ENCODE data around the gene PLPP2.

Gene PLPP2

DNA sequence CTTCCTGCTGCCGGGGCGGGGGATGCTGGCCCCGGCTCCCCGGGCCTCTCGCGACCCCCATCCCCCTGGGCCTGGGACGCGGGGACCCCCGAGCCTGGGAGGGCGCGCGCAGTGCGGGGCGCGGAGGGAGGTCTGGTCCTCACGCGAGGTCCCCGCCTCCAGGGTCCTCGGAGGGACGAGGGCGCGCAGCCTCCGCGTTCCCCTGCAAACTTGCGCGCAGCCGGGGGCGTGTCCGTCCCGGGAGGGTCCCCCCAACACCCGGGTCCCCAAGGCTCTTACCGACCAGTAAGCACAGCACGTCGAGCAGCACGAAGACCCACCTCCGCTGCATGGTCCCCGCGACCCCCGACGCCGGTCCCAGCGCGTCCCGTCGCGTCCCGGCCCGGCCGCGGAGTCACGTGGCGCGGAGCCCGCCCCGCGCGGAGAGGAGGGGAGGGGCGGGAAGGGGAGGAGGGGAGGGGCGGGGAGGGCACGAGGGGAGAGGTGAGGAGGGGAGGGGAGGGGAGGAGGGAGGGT lies at the start of gene PLPP2:
TSS of gene PLPP2 (minus strand) at position 398 of the 516 bp plus-strand sequence. CDS start at position 331, 67 bp downstream.
- DNase-seq: no peak

DNA sequence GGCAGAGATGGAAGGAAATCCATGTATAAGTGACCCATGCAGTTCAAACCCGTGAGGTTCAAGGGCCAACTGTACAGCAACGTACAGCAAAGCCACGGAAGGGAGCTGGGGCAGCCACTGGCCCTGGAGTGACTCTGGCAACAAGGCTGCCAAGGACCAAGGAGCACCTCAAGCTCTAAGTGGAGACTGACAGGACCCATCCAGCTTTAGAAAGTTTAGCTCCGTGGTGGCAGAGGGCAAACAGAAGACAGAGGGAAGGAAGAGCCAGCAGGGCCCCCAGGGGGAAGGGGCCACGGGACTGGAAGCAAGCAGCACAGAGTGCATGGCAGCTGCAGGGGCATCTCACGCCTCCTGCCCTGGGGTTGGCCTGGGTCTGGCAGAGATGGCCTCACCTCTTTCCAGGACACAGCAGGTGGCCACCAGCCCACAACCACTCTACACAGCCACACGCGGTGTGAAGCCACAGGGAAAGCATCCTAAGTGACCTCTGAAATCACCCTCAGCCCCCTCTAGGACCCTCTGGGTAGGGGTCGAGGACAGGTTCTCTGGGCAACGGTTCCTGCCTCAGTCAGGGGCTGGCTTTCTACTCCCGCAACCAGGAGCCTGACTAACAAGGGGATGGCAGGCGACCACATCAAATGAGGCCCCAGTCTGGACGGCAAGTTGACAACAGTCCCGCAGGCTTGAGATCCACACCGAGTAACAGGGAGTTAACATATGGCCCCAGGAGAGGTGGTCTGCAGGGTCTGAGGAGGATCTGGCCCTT lies 49.6 kb upstream of the PLPP2 start:
- no peak for DNase-seq

DNA sequence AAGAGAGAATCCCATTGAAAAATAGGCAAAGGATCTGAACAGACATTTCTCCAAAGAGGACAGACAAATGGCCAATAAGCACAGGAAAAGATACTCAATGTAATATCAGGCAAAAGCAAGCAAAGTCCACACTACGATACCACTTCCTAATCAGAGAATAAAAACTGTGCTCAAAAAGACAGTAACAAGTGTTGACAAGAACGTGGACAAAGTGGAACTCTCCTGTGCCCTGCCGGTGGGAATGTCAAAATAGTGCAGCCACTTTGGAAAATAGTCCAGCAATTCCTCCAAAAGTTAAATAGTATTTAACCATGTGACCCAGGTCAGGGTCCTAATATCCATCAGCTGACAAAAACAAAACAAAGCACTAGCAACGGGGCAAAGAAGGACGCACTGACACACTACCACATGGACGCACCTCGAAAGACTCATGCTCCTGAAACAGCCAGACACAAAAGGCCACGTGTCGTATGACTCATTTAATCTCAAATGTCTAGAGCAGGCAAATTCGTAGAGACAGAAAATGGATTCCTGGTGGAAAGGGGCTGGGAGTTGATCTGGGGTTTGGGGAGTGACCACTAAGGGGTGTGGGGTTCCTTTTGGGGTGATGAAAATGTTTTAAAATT lies 48.2 kb upstream of the PLPP2 start:
- DNase-seq: no peak

DNA sequence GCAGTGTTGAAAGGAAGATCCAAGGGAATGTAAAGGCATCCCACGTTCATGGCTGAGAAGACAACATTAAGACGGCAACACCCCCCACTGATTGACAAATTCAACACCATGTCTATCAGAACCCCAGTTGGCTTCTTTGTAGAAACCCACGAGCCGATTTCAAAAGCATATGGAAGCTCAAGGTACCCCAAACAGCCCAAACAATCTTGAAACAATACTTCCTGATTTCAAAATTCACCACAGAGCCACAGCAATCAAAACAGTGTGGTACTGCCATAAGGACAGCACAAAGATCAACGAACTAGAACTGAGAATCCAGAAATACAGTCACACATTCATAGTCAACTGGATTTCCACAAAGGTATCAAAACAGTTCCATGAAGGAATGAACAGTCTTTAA lies 47.2 kb upstream of the PLPP2 start:
- no peak for DNase-seq

DNA sequence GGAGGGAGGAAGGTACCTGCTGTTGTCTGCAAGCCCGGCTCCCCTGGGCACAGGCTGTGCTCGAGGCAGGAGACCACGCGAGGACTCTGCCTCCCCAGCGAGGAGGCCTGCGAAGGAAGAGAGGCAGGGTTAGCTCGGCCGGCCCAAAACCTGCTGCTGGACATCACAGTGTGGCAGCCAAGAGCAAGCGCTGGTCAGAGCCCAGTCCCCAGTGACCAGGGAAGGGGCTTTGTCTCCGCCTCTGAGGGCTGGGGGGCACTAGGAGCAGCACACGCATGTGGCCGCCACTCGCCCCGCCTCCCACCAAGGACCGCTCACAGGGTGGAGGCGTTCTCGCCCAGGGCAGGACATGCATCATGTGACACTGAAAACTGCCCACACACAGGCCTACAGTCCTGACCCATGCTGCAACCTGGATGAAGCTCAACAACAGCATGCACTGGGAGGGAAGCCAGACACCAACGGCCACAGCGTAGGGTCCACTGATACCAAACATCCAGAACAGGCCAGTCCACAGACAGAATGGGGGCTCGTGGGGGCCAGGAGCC lies 44.9 kb upstream of the PLPP2 start:
- no peak for DNase-seq

DNA sequence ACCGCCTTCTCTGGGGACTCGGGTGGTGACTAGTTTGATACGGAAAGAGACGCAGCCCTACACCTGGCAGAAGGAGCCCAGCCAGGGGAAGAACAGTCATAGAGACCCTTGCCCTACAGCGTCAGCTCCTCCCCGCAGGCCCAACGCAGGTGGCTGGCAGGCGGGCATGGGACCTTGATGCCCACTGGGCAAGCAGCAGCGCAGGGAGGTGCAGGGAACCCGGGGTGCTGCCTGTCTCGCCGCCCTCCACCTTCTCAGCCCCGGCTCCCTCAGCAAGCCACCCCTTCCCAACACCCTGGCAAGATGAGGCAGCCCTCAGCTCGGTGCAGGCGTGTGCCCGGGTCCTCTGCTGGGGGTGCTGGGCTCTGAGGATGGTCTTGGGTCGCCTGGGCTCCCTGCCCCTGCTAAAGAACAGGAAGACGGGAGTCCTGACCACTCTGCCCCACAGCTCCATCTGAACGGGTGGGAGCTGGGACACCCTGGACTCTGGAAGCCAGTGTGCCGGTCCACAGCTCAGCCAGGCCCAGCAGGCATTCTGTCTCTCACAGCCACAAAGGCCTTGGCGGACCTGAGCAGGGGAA lies 44.4 kb upstream of the PLPP2 start:
- no peak for DNase-seq

DNA sequence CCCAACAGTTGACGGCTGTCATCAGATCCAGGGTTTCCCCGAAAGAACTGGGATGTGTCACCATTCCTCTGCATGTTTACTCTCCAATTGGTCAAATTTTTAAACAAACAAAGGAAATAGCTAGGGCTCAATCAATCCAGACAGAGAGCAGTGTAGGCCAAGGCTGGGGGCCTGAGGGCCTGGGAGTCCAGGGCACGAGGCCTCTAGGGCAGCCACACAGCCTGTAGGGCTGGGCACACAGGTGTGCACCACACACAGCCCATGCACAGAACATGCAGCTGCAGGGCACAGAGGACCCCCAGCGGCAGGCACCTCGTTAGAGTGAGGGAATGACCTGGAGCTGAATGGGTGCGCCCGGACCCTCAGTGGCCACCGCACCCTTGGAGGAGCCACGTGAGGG lies 43.9 kb upstream of the PLPP2 start:
- no peak for DNase-seq

DNA sequence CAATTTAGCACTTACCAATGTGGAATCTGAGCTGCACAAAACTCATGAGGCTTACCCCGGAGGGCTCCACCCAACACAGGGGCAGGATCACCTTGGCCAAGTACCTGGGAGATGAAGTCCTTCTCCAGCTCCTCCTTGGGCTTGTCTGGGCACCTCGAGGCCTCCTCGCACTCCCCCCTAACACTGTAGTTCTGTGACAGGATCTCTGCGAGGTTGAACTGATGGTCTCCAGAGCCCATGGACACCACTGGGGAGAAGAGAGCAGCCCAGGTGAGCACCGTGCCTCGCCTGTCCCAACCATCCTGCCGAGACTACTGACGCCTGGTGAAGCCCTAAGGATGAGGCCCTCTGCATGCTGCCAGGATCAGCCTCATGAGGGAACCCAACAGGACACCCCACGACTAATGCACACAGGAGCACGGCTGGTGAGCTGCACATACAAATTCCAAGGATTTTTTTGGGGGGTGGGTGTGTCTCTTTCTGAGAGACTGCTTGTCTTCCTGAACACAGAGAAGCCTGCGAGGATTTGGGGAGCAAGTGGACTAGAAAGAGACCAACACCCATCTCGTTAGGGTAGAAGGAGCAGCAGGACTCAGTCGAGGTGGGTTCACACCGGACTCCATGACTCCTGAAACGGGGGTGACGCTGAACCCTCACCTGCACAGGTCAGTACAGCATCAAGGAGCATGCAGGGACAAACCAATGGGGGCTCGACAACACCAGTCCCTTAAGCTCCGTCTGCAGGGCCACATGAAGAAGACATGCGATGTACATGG lies 43.3 kb upstream of the PLPP2 start:
- no peak for DNase-seq

DNA sequence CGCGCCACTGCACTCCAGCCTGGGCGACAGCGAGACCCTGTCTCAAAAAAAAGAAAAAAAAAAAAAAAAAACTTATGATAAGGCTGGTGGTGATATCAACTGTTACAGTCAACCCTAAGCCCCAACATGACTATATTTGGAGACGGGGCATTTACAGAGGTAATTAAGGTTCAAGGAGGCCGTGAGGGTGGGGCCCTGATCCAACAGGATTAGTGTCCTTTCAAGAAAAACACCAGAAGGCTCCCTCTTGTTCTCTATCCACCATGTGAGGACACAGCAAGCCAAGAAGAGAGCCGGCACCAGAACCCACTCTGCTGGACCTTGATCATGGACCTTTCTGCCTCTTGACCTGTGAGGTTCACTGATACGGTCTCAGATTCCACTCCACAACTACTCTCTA lies 39.3 kb upstream of the PLPP2 start:
- DNase-seq: no peak

DNA sequence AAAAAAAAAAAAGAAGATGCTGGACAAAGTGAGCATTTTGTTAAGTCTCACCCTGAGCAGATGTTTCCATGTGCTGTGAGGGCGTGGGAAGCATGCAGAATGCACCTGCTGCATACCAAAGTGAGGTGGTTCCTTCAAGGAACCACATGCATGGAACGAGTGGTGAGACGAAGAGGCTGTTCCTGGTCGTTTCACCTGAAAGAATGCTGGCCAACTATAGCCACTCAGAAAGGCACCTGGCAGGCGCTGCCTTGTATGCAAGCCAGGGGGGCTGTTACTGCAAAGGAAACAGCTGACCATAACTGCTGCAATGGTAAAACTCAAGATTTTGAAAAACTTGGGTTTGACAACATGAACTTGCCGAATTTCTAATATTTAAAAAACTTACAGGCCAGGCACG lies 38.7 kb upstream of the PLPP2 start:
- DNase-seq: no peak

DNA sequence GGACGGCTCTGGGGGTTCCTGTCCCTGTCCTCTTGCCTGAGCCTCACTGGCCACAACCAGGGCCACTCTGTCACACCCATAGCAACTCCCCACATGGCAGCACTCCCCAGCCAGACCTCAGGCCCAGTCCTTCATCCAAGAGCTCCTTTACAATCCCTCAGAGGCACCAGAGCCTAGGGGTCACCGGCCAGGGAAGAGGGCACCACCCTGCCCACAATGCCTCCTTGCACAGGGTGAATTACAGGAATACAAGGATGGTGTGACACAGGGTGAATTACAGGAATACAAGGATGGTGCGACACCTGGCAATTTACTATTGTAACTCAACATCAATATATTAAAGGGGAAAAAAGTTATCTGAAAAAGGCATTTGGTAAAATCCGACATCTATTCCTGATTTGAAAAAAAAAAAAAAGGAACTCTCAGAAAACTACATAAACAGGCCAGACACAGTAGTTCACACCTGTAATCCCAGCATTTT lies 36.9 kb upstream of the PLPP2 start:
- no peak for DNase-seq

DNA sequence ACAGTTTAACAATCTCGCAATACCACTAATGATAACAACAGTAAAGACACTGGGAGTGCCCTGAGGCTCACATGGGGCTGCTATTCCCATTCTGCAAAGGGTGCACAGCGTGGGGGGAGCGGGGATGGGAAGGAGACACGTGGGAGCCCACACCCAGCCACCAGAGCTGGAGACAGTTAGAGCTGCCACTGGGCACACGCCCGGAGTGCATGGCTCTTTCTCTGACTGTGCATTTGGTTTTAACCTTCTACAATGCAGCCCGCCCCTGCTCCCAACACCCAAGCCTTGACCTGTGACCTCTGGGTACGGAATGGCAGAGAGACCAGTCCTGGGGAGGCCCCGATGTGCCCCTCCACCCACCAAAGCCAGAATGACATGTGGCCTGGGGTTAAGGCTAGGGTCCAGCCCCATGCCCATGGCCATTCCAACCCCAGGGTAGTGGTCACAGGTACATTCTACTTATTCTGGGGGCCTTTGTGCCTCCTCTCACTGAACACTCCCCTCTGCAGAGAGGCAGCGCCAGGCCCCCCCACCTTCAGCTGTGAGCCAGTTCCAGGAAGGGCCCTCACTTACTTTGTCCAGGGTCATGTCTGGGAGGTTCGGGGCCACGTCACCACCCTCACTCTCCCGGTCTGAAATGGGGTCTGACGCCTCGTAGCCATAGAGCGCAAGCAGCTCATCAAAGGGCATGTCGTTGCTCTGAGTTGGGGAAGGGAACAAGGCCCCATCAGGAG lies 36.3 kb upstream of the PLPP2 start:
- DNase-seq: no peak

DNA sequence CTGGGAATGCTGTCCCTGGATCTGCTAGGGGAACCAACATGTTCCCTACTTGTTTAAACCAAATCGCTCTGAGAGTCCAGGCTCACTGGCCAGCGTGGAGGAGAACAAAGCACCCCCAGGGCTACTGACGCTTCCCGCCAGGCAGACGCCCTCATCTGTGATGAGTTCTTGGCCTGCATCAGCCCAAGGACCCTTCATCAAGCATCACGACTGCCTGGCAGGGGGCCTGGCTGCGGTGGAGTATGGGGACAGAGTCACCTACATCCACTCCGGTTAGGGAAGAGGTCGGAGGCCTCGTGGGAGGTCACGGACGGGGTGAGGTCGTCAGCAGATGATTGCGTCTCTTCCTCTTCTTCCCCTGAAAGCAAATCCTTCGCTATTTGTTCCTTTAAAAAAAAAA lies 35.7 kb upstream of the PLPP2 start:
- no peak for DNase-seq

DNA sequence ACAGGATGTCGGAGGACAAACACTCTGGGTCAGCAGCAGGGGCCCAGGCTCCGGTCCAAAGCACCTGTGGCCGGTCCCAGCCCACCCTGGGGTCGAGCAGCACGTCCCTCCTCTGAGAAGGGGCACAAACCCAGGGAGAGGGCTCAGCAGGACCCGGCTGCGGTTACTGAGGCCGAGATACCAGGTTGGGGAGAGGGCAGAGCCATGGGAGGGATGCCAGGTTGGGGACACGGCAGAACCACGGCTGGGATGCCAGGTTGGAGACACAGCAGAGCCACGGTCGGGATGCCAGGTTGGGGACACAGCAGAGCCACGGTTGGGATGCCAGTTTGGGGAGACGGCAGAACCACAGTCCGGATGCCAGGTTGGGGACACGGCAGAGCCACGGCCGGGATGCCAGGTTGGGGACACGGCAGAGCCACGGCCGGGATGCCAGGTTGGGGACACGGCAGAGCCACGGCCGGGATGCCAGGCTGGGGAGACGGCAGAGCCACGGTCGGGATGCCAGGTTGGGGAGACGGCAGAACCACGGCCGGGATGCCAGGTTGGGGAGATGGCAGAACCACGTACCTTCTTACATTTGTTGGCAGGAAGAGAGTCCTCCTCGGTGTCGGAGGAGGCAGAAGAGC lies 34.8 kb upstream of the PLPP2 start:
- no peak for DNase-seq

DNA sequence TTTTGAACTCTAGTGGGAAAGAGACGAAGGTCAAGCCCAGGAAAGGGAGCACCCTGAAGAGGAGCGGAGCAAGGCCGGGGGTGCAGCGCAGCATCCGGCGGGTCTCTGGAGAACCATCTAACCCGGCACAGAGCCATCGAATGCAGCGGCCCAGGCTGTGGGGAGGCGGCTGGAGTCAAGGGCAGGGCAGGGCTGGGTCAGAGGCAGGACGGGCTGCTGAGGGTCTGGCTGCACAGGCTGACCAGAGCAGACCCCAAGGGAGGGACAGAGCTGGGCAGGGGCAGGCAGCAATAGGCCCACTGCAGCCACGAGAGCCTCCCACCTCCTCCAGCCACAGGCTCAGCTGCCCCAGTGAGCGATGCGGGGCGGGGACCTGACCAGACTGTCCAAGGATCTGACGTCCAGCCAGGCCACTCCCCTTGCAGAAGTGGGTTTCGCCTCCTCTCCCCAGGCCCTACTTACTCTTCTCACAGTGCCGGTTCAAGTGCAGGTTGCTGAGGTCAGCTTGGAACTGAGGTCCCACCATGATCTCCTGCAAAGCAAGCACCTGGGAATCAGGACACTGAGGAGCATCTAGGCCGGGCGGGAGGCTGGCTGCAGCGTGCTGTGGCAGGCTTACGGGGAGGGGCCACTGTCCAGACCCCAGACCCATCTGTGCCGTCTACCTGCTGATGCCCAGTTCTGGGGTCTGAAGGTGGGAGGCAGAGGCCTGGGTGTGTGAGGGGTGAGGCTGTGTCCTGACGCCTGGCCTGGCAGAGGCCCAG lies 34.2 kb upstream of the PLPP2 start:
- no peak for DNase-seq

DNA sequence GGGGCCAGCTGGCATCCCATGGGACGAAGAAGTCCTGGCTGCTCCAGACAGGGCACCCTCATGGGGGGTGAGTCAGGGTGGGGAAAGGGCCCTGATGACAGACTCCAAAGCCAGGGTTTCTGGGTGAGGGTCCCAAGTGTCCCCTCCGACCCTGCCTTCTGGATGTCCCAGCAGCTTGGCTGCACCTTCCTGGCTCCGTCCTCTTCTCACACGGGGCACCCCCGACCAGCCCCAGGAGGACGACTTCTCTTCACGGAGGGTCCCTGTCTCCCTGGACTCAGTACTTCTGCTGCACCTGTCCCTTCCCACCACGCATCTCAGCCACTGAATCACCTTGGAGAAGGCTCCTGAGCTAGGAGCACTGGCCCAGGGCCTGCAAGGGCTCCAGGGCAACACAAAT lies 33.5 kb upstream of the PLPP2 start:
- no peak for DNase-seq

DNA sequence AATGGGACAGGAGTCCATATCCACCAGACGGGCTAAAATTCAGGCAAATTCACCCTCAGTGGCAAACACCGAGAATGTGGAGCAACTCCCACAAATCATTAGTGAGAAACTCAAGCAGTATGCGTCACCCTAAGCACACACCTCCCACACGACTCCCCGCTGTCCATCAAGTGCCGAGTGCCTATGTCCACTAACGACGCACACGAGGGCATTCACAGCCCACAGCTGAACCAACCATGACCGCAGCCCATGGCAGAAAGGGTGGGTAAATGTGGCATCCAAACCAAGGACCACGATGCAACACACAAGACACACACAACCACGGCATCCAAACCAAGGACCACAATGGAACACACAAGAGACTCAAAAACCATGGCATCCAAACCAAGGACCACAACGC lies 31.4 kb upstream of the PLPP2 start:
- DNase-seq: no peak

DNA sequence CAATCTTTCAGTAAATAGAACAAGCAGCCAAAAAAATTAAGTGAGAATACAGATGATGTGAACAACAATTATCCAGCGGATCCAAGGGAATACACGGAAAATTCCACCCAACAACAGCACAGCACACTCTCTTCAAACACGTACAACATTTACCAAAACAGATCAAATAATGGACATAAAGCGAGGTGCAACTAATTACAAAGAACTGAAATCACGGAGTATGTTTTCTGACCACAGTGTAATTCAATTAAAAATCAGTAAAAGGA lies 27.2 kb upstream of the PLPP2 start:
- DNase-seq: no peak

DNA sequence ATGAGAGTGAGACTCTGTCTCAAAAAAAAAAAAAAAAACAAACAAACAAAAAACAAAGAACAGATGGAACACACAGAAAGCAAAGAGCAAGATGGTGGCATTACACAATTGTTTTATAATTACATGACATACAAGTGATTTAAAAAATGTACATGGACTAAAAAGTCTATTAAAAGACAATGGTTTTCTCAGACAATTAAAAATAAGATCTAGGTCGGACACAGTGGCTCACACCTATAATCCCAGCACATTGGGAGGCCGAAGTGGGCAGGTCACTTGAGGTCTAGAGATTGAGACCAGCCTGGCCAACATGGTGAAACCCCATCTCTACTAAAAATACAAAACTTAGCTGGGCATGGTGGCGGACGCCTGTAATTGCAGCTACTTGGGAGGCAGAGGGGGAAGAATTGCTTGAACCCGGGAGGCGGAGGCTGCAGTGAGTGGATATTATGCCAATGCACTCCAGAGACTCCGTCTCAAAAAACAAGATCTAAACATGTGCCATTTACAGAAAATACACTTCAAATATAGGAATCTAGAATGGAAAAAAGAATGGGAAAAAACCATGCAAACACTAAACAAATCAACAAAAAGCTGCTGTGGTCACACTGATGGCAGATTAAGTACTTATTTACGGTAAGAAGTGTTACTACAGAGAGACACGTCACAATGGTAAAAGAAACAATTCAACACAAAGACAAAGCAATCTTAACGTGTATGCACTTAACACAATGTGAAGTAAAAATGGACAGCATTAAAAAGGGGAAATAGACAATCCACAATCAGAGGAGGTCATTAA lies 26.7 kb upstream of the PLPP2 start:
- DNase-seq: no peak

DNA sequence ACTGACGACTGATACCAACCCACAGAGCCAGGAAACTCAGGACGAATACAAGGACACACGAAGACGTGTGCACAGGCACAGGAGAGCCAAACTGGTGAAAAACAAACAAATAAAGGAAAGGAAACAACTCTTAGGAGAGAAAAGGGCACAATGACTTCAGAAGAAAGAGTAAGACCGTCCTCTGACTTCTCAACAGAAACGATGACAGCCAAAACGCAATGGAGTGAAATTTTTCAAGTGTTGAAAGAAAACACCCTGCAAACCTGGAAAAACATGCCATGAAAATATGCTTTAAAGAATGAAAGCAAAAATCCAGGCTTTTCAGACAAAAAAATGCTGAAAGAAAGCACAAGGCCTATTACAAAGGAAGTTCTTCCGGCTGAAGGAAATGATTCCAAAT lies 24.6 kb upstream of the PLPP2 start:
- DNase-seq: no peak
